NCI-H748 treated with DMSO at 0.1 percent for 48 hours (cell line): ENCODE data around the gene TBX6.

Source experiments
- DNase-seq: peaks from one replicate; lab custom pipeline; 2025; lab: John Stamatoyannopoulos, UW

TBX6 gene

GRCh38 chr16:30086291-30087140 is 5.2 kb downstream of the TBX6 start:
- DNase-seq = no peak

GRCh38 chr16:30085820-30086219 is 5.9 kb downstream of the TBX6 start:
- DNase-seq = no peak

GRCh38 chr16:30085247-30085646 is 6.5 kb downstream of the TBX6 start:
- DNase-seq = no peak

GRCh38 chr16:30084816-30085159 is 6.9 kb downstream of the TBX6 start:
- no peak for DNase-seq

GRCh38 chr16:30084096-30084815 is 7.5 kb downstream of the TBX6 start:
- no peak for DNase-seq

- DNase-seq = no peak
Measured at GRCh38 chr16:30083216-30084055, 8.3 kb downstream of the TBX6 start.

- no peak for DNase-seq
Measured at GRCh38 chr16:30082545-30083090, 9.1 kb downstream of the TBX6 start.

GRCh38 chr16:30079480-30079879 is 12.2 kb downstream of the TBX6 start:
- DNase-seq = no peak

- DNase-seq = no peak
Measured at GRCh38 chr16:30078744-30079143, 13.0 kb downstream of the TBX6 start.

- DNase-seq = no peak
Measured at GRCh38 chr16:30077656-30078055, 14.1 kb downstream of the TBX6 start.

GRCh38 chr16:30076276-30076791 is 15.4 kb downstream of the TBX6 start:
- no peak for DNase-seq

- DNase-seq = peak; percentile 36
Measured at GRCh38 chr16:30075503-30076275, 16.0 kb downstream of the TBX6 start, which contains the start of gene PPP4C. Gene PPP4C, plus strand, starts transcription at chr16:30075994. Its CDS starts 384 bp downstream, at chr16:30076378.

GRCh38 chr16:30070490-30070889 is 21.2 kb downstream of the TBX6 start:
- no peak for DNase-seq

GRCh38 chr16:30069611-30070462 is 21.9 kb downstream of the TBX6 start:
- DNase-seq = no peak

GRCh38 chr16:30068750-30069610 is 22.7 kb downstream of the TBX6 start:
- no peak for DNase-seq

GRCh38 chr16:30068333-30068732 is 23.4 kb downstream of the TBX6 start:
- DNase-seq = no peak

- DNase-seq = no peak
Measured at GRCh38 chr16:30067584-30067916, 24.2 kb downstream of the TBX6 start.

GRCh38 chr16:30066761-30067583 is 24.8 kb downstream of the TBX6 start:
- DNase-seq = no peak
